WTC11 (cell line): ENCODE measurements around the gene R3HDML. TPM values are rescaled to one million over a fixed set of nuclear protein-coding genes. Genes with fewer than 3 reads are reported as not detected.

Source experiments
- ATAC-seq: fragments of 200-7000 bp; cut with Tn5 transposase; 2 replicates; pipeline ENCODE4 v1.10.0; 2021; ENCODE audit warnings: mild to moderate bottlenecking, moderate library complexity
- CTCF ChIA-PET: fragments of 300-600 bp; sonication (Branson Sonifier 250); formaldehyde crosslinking; loops from one replicate; lab custom pipeline; 2021; ENCODE audit warnings: antibody characterized with exemption; lab: Charles Lee
- POLR2A ChIA-PET: fragments of 350-600 bp; sonication (Branson Sonifier 250); formaldehyde crosslinking; loops from one replicate; lab custom pipeline; 2021; ENCODE audit warnings: antibody characterized with exemption; lab: Charles Lee
- DNase-seq: peaks from one replicate; pipeline ENCODE4 v3.0.0; 2021; ENCODE audit warnings: low spot score
- H3K27ac Mint-ChIP-seq: 2 replicates; pipeline ENCODE4 v1.8.0; 2021; ENCODE audit warnings: mixed read lengths
- H3K27me3 Mint-ChIP-seq: 2 replicates; pipeline ENCODE4 v1.8.0; 2021; ENCODE audit warnings: low read depth, mild to moderate bottlenecking, moderate library complexity, mixed read lengths
- H3K36me3 Mint-ChIP-seq: 2 replicates; pipeline ENCODE4 v1.8.0; 2021; ENCODE audit warnings: mixed read lengths
- H3K4me1 Mint-ChIP-seq: 2 replicates; pipeline ENCODE4 v1.8.0; 2022; ENCODE audit warnings: mixed read lengths
- H3K4me3 Mint-ChIP-seq: 2 replicates; pipeline ENCODE4 v1.8.0; 2021; ENCODE audit warnings: mild to moderate bottlenecking, moderate library complexity, mixed read lengths
- H3K9me3 Mint-ChIP-seq: 2 replicates; pipeline ENCODE4 v1.8.0; 2021; ENCODE audit warnings: mixed read lengths
- CREM ChIP-seq: sonication (generic); formaldehyde crosslinking; IDR thresholded peaks from 2 replicates; pipeline ENCODE4 v1.8.1; 2022; ENCODE audit warnings: mild to moderate bottlenecking, missing genetic modification reagents, moderate library complexity
- FOXJ3 ChIP-seq: sonication (generic); formaldehyde crosslinking; IDR thresholded peaks from 2 replicates; pipeline ENCODE4 v1.9.0; 2021; ENCODE audit warnings: missing genetic modification reagents, mild to moderate bottlenecking, borderline replicate concordance
- PRRX2 ChIP-seq: fragments of 250-450 bp; sonication (Bioruptor Pico); IDR thresholded peaks from 2 replicates; pipeline ENCODE4 v1.8.0; 2021; ENCODE audit warnings: mild to moderate bottlenecking
- RELA ChIP-seq: sonication (generic); formaldehyde crosslinking; IDR thresholded peaks from 2 replicates; pipeline ENCODE4 v1.8.1; 2022; ENCODE audit warnings: missing genetic modification reagents, mild to moderate bottlenecking, borderline replicate concordance
- SMAD3 ChIP-seq: sonication (generic); formaldehyde crosslinking; IDR thresholded peaks from 2 replicates; pipeline ENCODE4 v1.8.0; 2022; ENCODE audit warnings: missing genetic modification reagents, mild to moderate bottlenecking, borderline replicate concordance
- ZNF263 ChIP-seq: sonication (generic); formaldehyde crosslinking; IDR thresholded peaks from 2 replicates; pipeline ENCODE4 v1.8.1; 2022; ENCODE audit warnings: low read depth, mild to moderate bottlenecking, moderate library complexity, missing genetic modification reagents
- total RNA-seq: library from RNA; stranded (reverse); gene quantifications from 3 replicates; pipeline ENCODE4 v1.2.3, GENCODE V29; 2021
- TF ChIP-seq, protein P1 (sequence below): sonication (generic); formaldehyde crosslinking; IDR thresholded peaks from 2 replicates; pipeline ENCODE4 v1.8.1; 2023; ENCODE audit warnings: mild to moderate bottlenecking, missing genetic modification reagents, moderate library complexity
- TF ChIP-seq, protein P2 (sequence below): sonication (generic); formaldehyde crosslinking; IDR thresholded peaks from 2 replicates; pipeline ENCODE4 v1.8.1; 2022; ENCODE audit warnings: low read depth, mild to moderate bottlenecking, moderate library complexity, missing genetic modification reagents, borderline replicate concordance
- TF ChIP-seq, protein P3 (sequence below): sonication (generic); formaldehyde crosslinking; IDR thresholded peaks from 2 replicates; pipeline ENCODE4 v1.8.0; 2023; ENCODE audit warnings: missing genetic modification reagents, mild to moderate bottlenecking, borderline replicate concordance
- TF ChIP-seq, protein P4 (sequence below): sonication (generic); formaldehyde crosslinking; IDR thresholded peaks from 2 replicates; pipeline ENCODE4 v1.8.1; 2023; ENCODE audit warnings: mild to moderate bottlenecking, missing genetic modification reagents
- TF ChIP-seq, protein P5 (sequence below): fragments of 250-450 bp; sonication (Bioruptor Pico); IDR thresholded peaks from 2 replicates; pipeline ENCODE4 v2.1.2; 2022; ENCODE audit warnings: mild to moderate bottlenecking, moderate library complexity
- TF ChIP-seq, protein P6 (sequence below): fragments of 250-450 bp; sonication (Bioruptor Pico); IDR thresholded peaks from 2 replicates; pipeline ENCODE4 v1.9.0; 2021; ENCODE audit warnings: moderate library complexity, mild to moderate bottlenecking, inconsistent platforms, borderline replicate concordance
- TF ChIP-seq, protein P7 (sequence below): sonication (generic); formaldehyde crosslinking; conservative IDR thresholded peaks from 2 replicates; pipeline ENCODE4 v1.8.1; 2023; ENCODE audit warnings: mild to moderate bottlenecking, low read depth, missing genetic modification reagents, moderate library complexity
- TF ChIP-seq, protein P8 (sequence below): sonication (generic); formaldehyde crosslinking; IDR thresholded peaks from 2 replicates; pipeline ENCODE4 v1.8.1; 2023; ENCODE audit warnings: mild to moderate bottlenecking, missing genetic modification reagents

R3HDML gene
- total RNA-seq, 1 experiment from 2014 or later = not detected

DNA sequence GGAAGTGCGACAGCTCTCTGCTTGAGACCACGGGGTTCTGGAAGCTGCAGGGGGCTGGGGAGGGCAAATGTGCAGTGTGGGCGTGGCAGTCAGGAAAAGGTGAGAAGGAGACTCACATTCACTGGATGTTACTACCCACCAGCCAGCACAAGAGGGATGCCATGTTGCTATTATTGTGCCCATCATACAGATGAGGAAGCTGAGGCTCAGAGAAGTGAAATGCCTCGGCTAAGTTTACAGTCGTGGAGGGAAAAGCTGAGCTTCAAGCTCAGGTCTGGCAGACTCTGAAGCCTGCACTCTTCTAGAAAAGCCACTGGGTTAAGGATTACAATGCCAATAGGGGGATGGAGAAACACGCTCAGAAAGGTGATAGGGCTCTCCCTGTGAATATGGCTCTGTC lies 53.0 kb downstream of the R3HDML start (continued):
- TF ChIP-seq, protein P1, sequence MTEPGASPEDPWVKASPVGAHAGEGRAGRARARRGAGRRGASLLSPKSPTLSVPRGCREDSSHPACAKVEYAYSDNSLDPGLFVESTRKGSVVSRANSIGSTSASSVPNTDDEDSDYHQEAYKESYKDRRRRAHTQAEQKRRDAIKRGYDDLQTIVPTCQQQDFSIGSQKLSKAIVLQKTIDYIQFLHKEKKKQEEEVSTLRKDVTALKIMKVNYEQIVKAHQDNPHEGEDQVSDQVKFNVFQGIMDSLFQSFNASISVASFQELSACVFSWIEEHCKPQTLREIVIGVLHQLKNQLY (CRISPR knock-in tag) = no peak

DNA sequence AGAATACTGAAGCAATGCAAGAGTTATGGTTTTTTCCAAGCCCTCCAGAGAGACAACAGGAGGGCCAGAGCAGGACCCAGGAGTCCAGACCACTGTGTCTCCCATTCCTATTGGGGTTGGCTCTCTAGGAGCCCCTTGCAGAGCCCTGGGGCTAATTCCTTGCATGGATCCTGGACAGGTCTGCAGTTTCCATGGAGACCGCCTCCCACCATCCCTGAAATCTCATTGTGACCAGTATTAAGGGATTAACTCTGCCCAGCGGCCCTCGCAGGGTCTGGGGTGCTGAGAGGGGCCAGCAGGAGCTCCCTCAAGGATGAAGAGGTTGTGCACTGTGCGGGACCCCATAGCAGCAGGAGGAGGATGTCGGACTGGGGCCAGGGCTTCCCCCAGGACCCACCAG lies 53.4 kb downstream of the R3HDML start:
- CTCF ChIA-PET = interaction anchor here (0.5 to 4.7 kb wide), 4 partner anchors 10 to 220 kb away, joined by 3 to 40 read pairs (median 18); no protein-coding TSS in a partner anchor
- ATAC-seq (no peak), DNase-seq (no peak)
- POLR2A ChIA-PET = no interaction called here
- H3K36me3 Mint-ChIP-seq = no peaks in the 10 kb centered on the region
- H3K4me3 Mint-ChIP-seq = no peak overlapping the region
- H3K4me1 Mint-ChIP-seq = peaks cover 7% of the 10 kb centered on the region
- no peak overlapping the region for H3K27ac Mint-ChIP-seq
- no peak for TF ChIP-seq SMAD3 (CRISPR knock-in tag)
- TF ChIP-seq, protein P2, sequence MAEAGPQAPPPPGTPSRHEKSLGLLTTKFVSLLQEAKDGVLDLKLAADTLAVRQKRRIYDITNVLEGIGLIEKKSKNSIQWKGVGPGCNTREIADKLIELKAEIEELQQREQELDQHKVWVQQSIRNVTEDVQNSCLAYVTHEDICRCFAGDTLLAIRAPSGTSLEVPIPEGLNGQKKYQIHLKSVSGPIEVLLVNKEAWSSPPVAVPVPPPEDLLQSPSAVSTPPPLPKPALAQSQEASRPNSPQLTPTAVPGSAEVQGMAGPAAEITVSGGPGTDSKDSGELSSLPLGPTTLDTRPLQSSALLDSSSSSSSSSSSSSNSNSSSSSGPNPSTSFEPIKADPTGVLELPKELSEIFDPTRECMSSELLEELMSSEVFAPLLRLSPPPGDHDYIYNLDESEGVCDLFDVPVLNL = no peak
- no peak for TF ChIP-seq ZNF263 (CRISPR knock-in tag)
- TF ChIP-seq, protein P3, sequence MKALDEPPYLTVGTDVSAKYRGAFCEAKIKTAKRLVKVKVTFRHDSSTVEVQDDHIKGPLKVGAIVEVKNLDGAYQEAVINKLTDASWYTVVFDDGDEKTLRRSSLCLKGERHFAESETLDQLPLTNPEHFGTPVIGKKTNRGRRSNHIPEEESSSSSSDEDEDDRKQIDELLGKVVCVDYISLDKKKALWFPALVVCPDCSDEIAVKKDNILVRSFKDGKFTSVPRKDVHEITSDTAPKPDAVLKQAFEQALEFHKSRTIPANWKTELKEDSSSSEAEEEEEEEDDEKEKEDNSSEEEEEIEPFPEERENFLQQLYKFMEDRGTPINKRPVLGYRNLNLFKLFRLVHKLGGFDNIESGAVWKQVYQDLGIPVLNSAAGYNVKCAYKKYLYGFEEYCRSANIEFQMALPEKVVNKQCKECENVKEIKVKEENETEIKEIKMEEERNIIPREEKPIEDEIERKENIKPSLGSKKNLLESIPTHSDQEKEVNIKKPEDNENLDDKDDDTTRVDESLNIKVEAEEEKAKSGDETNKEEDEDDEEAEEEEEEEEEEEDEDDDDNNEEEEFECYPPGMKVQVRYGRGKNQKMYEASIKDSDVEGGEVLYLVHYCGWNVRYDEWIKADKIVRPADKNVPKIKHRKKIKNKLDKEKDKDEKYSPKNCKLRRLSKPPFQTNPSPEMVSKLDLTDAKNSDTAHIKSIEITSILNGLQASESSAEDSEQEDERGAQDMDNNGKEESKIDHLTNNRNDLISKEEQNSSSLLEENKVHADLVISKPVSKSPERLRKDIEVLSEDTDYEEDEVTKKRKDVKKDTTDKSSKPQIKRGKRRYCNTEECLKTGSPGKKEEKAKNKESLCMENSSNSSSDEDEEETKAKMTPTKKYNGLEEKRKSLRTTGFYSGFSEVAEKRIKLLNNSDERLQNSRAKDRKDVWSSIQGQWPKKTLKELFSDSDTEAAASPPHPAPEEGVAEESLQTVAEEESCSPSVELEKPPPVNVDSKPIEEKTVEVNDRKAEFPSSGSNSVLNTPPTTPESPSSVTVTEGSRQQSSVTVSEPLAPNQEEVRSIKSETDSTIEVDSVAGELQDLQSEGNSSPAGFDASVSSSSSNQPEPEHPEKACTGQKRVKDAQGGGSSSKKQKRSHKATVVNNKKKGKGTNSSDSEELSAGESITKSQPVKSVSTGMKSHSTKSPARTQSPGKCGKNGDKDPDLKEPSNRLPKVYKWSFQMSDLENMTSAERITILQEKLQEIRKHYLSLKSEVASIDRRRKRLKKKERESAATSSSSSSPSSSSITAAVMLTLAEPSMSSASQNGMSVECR (CRISPR knock-in tag) = no peak
- no peaks in the 10 kb centered on the region for H3K9me3 Mint-ChIP-seq
- H3K27me3 Mint-ChIP-seq = peaks cover 13% of the 10 kb centered on the region

DNA sequence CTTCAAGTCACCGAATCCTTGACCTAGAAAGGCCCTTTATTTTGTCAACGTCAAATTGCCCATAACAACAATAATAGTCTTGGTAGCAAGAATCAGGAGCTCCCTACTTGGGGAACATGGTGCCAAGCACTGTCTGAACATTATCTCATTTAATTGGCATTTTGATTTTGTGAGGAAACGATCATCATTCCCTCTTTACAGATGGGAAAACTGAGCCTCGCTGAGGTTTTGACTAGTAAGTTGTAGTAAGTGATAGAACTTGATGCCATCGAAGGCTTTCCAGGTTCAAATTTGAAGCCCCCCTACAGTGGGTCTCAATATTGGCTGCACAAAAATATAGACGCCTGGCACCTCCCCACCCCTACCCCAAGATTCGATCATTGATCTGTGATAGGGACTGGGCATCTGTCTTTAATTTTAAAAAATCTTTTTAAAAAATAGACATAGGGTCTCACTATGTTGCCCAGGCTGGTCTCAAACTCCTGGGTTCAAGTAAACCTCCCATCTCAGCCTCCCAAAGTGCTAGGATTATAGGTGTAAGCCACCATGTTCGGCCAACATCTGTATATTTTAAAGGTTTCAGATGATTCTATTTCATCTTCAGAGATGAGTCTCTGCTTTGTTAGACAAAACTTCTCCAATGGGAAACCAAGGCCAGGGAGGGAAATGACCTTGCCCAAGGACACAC lies 55.4 kb downstream of the R3HDML start:
- peaks cover 7% of the 10 kb centered on the region for H3K4me1 Mint-ChIP-seq
- H3K27ac Mint-ChIP-seq = no peak overlapping the region
- ATAC-seq (no peak), DNase-seq (no peak)
- H3K4me3 Mint-ChIP-seq = no peak overlapping the region
- ChIA-PET POLR2A (no interaction called here), CTCF (interaction anchor here (4.0 to 4.7 kb wide), 2 partner anchors 175 kb away, joined by 12 to 40 read pairs; no protein-coding TSS in a partner anchor)
- peaks cover 13% of the 10 kb centered on the region for H3K27me3 Mint-ChIP-seq
- no peaks in the 10 kb centered on the region for H3K36me3 Mint-ChIP-seq
- no peaks in the 10 kb centered on the region for H3K9me3 Mint-ChIP-seq
- TF ChIP-seq CREM (CRISPR knock-in tag) (no peak), PRRX2 (no peak), RELA (CRISPR knock-in tag) (no peak), FOXJ3 (CRISPR knock-in tag) (no peak)
- TF ChIP-seq, protein P4, sequence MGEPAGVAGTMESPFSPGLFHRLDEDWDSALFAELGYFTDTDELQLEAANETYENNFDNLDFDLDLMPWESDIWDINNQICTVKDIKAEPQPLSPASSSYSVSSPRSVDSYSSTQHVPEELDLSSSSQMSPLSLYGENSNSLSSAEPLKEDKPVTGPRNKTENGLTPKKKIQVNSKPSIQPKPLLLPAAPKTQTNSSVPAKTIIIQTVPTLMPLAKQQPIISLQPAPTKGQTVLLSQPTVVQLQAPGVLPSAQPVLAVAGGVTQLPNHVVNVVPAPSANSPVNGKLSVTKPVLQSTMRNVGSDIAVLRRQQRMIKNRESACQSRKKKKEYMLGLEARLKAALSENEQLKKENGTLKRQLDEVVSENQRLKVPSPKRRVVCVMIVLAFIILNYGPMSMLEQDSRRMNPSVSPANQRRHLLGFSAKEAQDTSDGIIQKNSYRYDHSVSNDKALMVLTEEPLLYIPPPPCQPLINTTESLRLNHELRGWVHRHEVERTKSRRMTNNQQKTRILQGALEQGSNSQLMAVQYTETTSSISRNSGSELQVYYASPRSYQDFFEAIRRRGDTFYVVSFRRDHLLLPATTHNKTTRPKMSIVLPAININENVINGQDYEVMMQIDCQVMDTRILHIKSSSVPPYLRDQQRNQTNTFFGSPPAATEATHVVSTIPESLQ = no peak
- TF ChIP-seq, protein P5, sequence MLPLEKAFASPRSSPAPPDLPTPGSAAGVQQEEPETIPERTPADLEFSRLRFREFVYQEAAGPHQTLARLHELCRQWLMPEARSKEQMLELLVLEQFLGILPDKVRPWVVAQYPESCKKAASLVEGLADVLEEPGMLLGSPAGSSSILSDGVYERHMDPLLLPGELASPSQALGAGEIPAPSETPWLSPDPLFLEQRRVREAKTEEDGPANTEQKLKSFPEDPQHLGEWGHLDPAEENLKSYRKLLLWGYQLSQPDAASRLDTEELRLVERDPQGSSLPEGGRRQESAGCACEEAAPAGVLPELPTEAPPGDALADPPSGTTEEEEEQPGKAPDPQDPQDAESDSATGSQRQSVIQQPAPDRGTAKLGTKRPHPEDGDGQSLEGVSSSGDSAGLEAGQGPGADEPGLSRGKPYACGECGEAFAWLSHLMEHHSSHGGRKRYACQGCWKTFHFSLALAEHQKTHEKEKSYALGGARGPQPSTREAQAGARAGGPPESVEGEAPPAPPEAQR (CRISPR knock-in tag) = no peak
- TF ChIP-seq, protein P6, sequence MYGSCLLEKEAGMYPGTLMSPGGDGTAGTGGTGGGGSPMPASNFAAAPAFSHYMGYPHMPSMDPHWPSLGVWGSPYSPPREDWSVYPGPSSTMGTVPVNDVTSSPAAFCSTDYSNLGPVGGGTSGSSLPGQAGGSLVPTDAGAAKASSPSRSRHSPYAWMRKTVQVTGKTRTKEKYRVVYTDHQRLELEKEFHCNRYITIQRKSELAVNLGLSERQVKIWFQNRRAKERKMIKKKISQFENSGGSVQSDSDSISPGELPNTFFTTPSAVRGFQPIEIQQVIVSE = no peak
- TF ChIP-seq, protein P7, sequence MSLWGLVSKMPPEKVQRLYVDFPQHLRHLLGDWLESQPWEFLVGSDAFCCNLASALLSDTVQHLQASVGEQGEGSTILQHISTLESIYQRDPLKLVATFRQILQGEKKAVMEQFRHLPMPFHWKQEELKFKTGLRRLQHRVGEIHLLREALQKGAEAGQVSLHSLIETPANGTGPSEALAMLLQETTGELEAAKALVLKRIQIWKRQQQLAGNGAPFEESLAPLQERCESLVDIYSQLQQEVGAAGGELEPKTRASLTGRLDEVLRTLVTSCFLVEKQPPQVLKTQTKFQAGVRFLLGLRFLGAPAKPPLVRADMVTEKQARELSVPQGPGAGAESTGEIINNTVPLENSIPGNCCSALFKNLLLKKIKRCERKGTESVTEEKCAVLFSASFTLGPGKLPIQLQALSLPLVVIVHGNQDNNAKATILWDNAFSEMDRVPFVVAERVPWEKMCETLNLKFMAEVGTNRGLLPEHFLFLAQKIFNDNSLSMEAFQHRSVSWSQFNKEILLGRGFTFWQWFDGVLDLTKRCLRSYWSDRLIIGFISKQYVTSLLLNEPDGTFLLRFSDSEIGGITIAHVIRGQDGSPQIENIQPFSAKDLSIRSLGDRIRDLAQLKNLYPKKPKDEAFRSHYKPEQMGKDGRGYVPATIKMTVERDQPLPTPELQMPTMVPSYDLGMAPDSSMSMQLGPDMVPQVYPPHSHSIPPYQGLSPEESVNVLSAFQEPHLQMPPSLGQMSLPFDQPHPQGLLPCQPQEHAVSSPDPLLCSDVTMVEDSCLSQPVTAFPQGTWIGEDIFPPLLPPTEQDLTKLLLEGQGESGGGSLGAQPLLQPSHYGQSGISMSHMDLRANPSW (CRISPR knock-in tag) = no peak
- TF ChIP-seq, protein P8, sequence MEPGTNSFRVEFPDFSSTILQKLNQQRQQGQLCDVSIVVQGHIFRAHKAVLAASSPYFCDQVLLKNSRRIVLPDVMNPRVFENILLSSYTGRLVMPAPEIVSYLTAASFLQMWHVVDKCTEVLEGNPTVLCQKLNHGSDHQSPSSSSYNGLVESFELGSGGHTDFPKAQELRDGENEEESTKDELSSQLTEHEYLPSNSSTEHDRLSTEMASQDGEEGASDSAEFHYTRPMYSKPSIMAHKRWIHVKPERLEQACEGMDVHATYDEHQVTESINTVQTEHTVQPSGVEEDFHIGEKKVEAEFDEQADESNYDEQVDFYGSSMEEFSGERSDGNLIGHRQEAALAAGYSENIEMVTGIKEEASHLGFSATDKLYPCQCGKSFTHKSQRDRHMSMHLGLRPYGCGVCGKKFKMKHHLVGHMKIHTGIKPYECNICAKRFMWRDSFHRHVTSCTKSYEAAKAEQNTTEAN = no peak
